Renal pelvis (tissue), 3 donors: ENCODE results near the gene YAE1. TPM values are rescaled to one million over a fixed set of nuclear protein-coding genes. Genes with fewer than 3 reads are reported as not detected.

ENCODE experiments used
- polyA plus RNA-seq, 3 donors: library from polyadenylated mRNA; unstranded; fragments of 120-200 nt; gene quantifications; one replicate each; pipeline ENCODE4 v1.2.1, GENCODE V29; 2013; ENCODE audit not compliant: insufficient read length in 3 of 3

The YAE1 gene
- polyA plus RNA-seq, 3 donors, result 35.9 to 44.8 (median 44.7) TPM

Other genes with a start within 250 kb of the YAE1 start
- 10 to 100 TPM; 59.3 to 65.9 (median 65.1) TPM for gene RALA, start 57.2 kb downstream of the YAE1 start, polyA plus RNA-seq